IPS-18c (cell line): Measurements from ENCODE around the gene ARID4B.
"Not testable (repeated sequence)": the region's sequence is repeated elsewhere in the genome, so short reads cannot be mapped to it uniquely, and the experiment has no call there.

Source experiments
- H3K4me3 ChIP-seq: 2 replicates; pipeline ENCODE4 v1.7.0; 2013; ENCODE audit warnings: low read depth, mild to moderate bottlenecking, low read length, moderate library complexity; ENCODE audit not compliant: insufficient read depth
- H3K9me3 ChIP-seq: one replicate; pipeline ENCODE4 v1.6.1; 2013; ENCODE audit warnings: mild to moderate bottlenecking, low read length, moderate library complexity; ENCODE audit not compliant: control insufficient read depth, insufficient read depth

ARID4B gene

GRCh38 chr1:235313931-235314678 is 13.9 kb downstream of the ARID4B start:
- Histone ChIP-seq H3K4me3 (no peak overlapping the region), H3K9me3 (peaks cover 2% of the 10 kb centered on the region)

GRCh38 chr1:235313262-235313661 is 14.7 kb downstream of the ARID4B start:
- no peak overlapping the region for H3K4me3 ChIP-seq
- peaks cover 2% of the 10 kb centered on the region for H3K9me3 ChIP-seq

GRCh38 chr1:235309206-235309605 is 18.8 kb downstream of the ARID4B start:
- H3K9me3 ChIP-seq, H3K4me3 ChIP-seq: not testable (repeated sequence)

- Histone ChIP-seq H3K9me3 (peaks cover 2% of the 10 kb centered on the region), H3K4me3 (no peak overlapping the region)
Measured at GRCh38 chr1:235307158-235308124, 20.5 kb downstream of the ARID4B start.

- H3K9me3 ChIP-seq = no peaks in the 10 kb centered on the region
- H3K4me3 ChIP-seq = no peak overlapping the region
Measured at GRCh38 chr1:235304549-235305451, 23.2 kb downstream of the ARID4B start.

- H3K4me3 ChIP-seq = no peak overlapping the region
- H3K9me3 ChIP-seq = no peaks in the 10 kb centered on the region
Measured at GRCh38 chr1:235302143-235302542, 25.8 kb downstream of the ARID4B start.

GRCh38 chr1:235299169-235299858 is 28.7 kb downstream of the ARID4B start:
- Histone ChIP-seq H3K4me3 (no peak overlapping the region), H3K9me3 (no peaks in the 10 kb centered on the region)

GRCh38 chr1:235298758-235299157 is 29.2 kb downstream of the ARID4B start:
- Histone ChIP-seq H3K9me3 (no peaks in the 10 kb centered on the region), H3K4me3 (no peak overlapping the region)

- H3K4me3 ChIP-seq = no peak overlapping the region
- H3K9me3 ChIP-seq = no peaks in the 10 kb centered on the region
Measured at GRCh38 chr1:235297579-235297978, 30.4 kb downstream of the ARID4B start.

- no peaks in the 10 kb centered on the region for H3K9me3 ChIP-seq
- no peak overlapping the region for H3K4me3 ChIP-seq
Measured at GRCh38 chr1:235296729-235297128, 31.2 kb downstream of the ARID4B start.

GRCh38 chr1:235295902-235296350 is 32.1 kb downstream of the ARID4B start:
- no peaks in the 10 kb centered on the region for H3K9me3 ChIP-seq
- H3K4me3 ChIP-seq = no peak overlapping the region

GRCh38 chr1:235293322-235293942 is 34.5 kb downstream of the ARID4B start:
- H3K4me3 ChIP-seq = no peak overlapping the region
- H3K9me3 ChIP-seq = no peaks in the 10 kb centered on the region

- H3K9me3 ChIP-seq = no peaks in the 10 kb centered on the region
- no peak overlapping the region for H3K4me3 ChIP-seq
Measured at GRCh38 chr1:235292790-235293189, 35.2 kb downstream of the ARID4B start.

- H3K4me3 ChIP-seq = no peak overlapping the region
- H3K9me3 ChIP-seq = no peaks in the 10 kb centered on the region
Measured at GRCh38 chr1:235291599-235292091, 36.3 kb downstream of the ARID4B start.

- Histone ChIP-seq H3K4me3 (no peak overlapping the region), H3K9me3 (no peaks in the 10 kb centered on the region)
Measured at GRCh38 chr1:235290740-235291502, 37.1 kb downstream of the ARID4B start.
